ENCODE data around the gene MAGEB3. TPM values are rescaled to one million over a fixed set of nuclear protein-coding genes. Genes with fewer than 3 reads are reported as not detected.

The MAGEB3 gene
- total and polyA plus RNA-seq, 10 donors = 0.02 TPM; not detected in 9

GRCh38 chrX:30196322-30196721 lies 34.1 kb upstream of the MAGEB3 start:
- no peaks in the 10 kb centered on the region for H3K9me3 ChIP-seq
- 0 to 12% (median 5%) methylated on average over 1 of the region's 1 CpG for WGBS, 5 donors
- no peak overlapping the region for H3K27ac ChIP-seq
- no peaks in the 10 kb centered on the region for H3K36me3 ChIP-seq
- no peak overlapping the region for H3K4me3 ChIP-seq
- no peak for DNase-seq
- H3K4me1 ChIP-seq = no peaks in the 10 kb centered on the region
- intact Hi-C loops (cut with DNase I; ENCODE audit: low total_unique reads) = no loop called here
- TF ChIP-seq POLR2A (IDR thresholded peaks at IDR 0.05) (no peak), CTCF (IDR thresholded peaks at IDR 0.05 in 8 of 11, conservative IDR thresholded peaks at IDR 0.05 in 3 of 11) (no peak), POLR2AphosphoS5 (IDR thresholded peaks at IDR 0.05) (no peak)
- no peaks in the 10 kb centered on the region for H3K27me3 ChIP-seq (replicated peaks in 1 of 7)

- TF ChIP-seq POLR2AphosphoS5 (IDR thresholded peaks at IDR 0.05) (no peak), CTCF (IDR thresholded peaks at IDR 0.05 in 8 of 11, conservative IDR thresholded peaks at IDR 0.05 in 3 of 11) (no peak), POLR2A (IDR thresholded peaks at IDR 0.05) (no peak)
- H3K36me3 ChIP-seq = no peaks in the 10 kb centered on the region
- intact Hi-C loops (cut with DNase I; ENCODE audit: low total_unique reads) = no loop called here
- 86 to 96% (median 91%) methylated on average over 2 of the region's 2 CpGs for WGBS, 5 donors
- H3K4me1 ChIP-seq = no peaks in the 10 kb centered on the region
- H3K27ac ChIP-seq = no peak overlapping the region
- no peak overlapping the region for H3K4me3 ChIP-seq
- H3K27me3 ChIP-seq (replicated peaks in 1 of 7) = no peaks in the 10 kb centered on the region
- DNase-seq = no peak
- no peaks in the 10 kb centered on the region for H3K9me3 ChIP-seq
These were observed 18.3 kb upstream of the MAGEB3 start for GRCh38 chrX:30212172-30212571.

- H3K4me1 ChIP-seq = no peaks in the 10 kb centered on the region
- no peak for DNase-seq
- 81 to 99% (median 94%) methylated on average over 9 to 29 of the region's 29 CpGs for WGBS, 5 donors
- intact Hi-C loops (cut with DNase I; ENCODE audit: low total_unique reads) = no loop called here
- TF ChIP-seq POLR2AphosphoS5 (IDR thresholded peaks at IDR 0.05) = no peak
- no peak for TF ChIP-seq POLR2A (IDR thresholded peaks at IDR 0.05)
- TF ChIP-seq CTCF (IDR thresholded peaks at IDR 0.05 in 8 of 11, conservative IDR thresholded peaks at IDR 0.05 in 3 of 11) = no peak
- no peaks in the 10 kb centered on the region for H3K9me3 ChIP-seq
- no peak within 1 kb of the TSS for H3K27ac ChIP-seq
- no peak within 1 kb of the TSS for H3K4me3 ChIP-seq
- H3K36me3 ChIP-seq = no peaks in the 10 kb centered on the region
- H3K27me3 ChIP-seq (replicated peaks in 1 of 7) = no peaks in the 10 kb centered on the region
These were observed 15.1 kb upstream of the MAGEB3 start, which contains the start of gene MAGEB2 for GRCh38 chrX:30215357-30215843. MAGEB2 (plus strand) TSS chrX:30215563; CDS start chrX:30218581, 3,018 bp downstream.

GRCh38 chrX:30217465-30217864 lies 13.0 kb upstream of the MAGEB3 start:
- H3K36me3 ChIP-seq = no peaks in the 10 kb centered on the region
- H3K9me3 ChIP-seq = no peaks in the 10 kb centered on the region
- H3K27ac ChIP-seq = no peak overlapping the region
- no peak for DNase-seq
- H3K27me3 ChIP-seq (replicated peaks in 1 of 7) = no peaks in the 10 kb centered on the region
- H3K4me3 ChIP-seq = no peak overlapping the region
- H3K4me1 ChIP-seq = no peaks in the 10 kb centered on the region
- WGBS, 5 donors = 29 to 60% (median 40%) methylated on average over 1 of the region's 1 CpG
- intact Hi-C loops (cut with DNase I; ENCODE audit: low total_unique reads) = no loop called here
- TF ChIP-seq POLR2A (IDR thresholded peaks at IDR 0.05) (no peak), POLR2AphosphoS5 (IDR thresholded peaks at IDR 0.05) (no peak), CTCF (IDR thresholded peaks at IDR 0.05 in 8 of 11, conservative IDR thresholded peaks at IDR 0.05 in 3 of 11) (no peak)
